CD4-positive, alpha-beta T cell treated with Interleukin-6 at 100 ng/mL for 8 hours (primary cell): Measurements from ENCODE around the gene ST3GAL4.

Experiments used
- DNase-seq: peaks from one replicate; pipeline ENCODE4 v3.0.0-alpha.2; 2020; ENCODE audit warnings: mixed read lengths, low spot score

The ST3GAL4 gene

GRCh38 chr11:126408496-126408895 lies 53.0 kb downstream of the ST3GAL4 start:
- no peak for DNase-seq

GRCh38 chr11:126408901-126409619 lies 53.6 kb downstream of the ST3GAL4 start:
- DNase-seq = no peak

DNA sequence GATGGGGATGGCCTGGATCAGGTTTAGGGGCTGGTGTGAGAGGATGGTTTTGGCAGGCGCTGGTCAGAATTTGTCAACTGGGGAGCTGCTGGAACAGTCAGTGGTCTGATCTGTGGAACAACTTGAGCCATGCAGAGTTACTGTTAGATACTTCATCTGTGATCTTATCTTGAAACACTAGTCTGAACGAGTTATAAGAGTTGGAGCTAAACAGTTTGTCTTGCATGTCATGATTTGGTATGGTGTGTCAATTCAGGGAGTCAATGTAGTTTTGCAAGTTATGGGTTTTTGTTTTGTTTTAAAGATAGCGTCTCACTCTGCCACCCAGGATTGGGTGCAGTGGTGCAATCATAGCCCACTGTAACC lies 54.1 kb downstream of the ST3GAL4 start:
- DNase-seq = no peak

DNA sequence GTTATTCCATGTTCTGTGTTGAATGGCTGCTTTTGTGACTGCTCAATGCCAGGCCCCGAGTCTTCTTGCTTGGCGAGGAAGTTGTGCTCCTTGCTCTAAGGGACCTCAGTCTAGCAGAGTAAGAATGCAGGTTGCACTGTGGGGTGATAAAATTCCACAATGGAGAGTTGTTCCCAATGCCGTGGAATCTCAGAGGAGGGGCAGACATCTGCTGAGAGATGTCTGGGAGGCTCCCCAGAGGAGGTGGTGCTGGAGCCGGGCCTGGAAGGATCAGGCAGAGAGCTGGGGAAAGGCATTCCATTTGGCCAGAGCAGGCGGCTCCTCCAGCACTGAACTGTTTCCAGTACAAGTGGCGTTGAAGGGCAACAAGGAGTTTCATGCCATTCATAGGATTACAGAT lies 55.2 kb downstream of the ST3GAL4 start:
- no peak for DNase-seq

- DNase-seq = no peak
Observed at GRCh38 chr11:126411971-126412381, 56.5 kb downstream of the ST3GAL4 start.

GRCh38 chr11:126413426-126413825 lies 57.9 kb downstream of the ST3GAL4 start:
- DNase-seq = no peak

DNA sequence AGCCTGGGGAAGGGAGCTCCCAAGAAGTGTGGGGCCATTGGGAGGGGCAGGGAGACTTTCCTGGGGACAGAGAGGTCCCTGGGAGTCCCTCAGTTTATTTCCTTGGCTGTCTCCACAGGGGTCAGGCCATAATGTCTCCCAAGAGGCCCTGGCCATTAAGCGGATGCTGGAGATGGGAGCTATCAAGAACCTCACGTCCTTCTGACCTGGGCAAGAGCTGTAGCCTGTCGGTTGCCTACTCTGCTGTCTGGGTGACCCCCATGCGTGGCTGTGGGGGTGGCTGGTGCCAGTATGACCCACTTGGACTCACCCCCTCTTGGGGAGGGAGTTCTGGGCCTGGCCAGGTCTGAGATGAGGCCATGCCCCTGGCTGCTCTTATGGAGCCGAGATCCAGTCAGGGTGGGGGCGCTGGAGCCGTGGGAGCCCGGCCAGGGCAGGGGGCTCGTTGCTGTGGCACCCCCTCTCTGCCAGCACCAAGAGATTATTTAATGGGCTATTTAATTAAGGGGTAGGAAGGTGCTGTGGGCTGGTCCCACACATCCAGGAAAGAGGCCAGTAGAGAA lies 58.4 kb downstream of the ST3GAL4 start:
- DNase-seq = no peak

- DNase-seq = no peak
Observed at GRCh38 chr11:126414615-126415014, 59.1 kb downstream of the ST3GAL4 start.

DNA sequence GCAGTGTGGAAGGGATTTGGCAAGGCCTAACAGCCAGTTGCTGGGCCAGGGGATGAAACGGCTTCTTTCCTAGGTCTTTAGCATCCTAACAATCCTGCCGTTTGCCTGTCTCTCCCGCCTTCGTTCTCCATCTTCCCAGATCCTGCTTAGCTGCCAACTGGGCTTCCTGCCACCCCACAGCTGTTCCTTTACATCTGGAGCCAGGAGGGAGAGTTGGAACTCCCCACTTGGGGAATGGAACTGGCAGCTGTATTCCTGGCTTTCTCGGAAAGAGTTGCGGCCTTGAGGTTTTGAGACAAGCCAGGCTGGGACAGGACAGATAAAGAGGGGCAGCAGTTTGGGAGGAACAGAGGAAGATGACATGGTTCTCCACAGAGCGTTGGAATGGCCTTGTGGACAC lies 59.6 kb downstream of the ST3GAL4 start:
- DNase-seq = no peak

GRCh38 chr11:126415669-126416420 lies 60.4 kb downstream of the ST3GAL4 start:
- no peak for DNase-seq

DNA sequence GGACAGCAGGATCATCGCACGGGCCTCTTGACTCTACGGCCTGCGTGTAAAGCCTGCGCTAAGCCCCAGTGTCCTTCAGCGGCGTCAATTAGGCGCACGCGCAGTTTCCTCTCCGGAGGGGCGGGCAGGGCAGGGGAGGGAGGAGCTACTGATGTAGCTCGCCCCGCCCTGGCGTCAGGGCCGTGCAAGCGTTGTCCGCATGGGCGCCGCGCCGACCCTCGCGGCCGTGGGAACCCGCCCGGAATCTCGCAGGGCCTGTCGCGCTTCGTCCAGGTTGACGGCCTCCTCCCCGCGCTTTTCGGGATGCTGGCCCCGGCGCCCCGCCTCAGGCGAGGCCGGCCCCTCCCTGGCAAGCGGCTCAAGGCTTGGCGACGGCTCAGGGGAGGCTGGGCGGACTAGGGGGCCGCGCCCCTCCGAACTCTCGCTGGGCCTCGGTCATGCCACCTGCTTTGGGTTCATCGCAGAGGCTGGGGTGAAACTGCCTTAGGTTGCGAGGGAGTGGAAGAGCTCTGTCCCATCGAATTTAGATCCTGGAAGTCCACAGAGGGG lies 61.1 kb downstream of the ST3GAL4 start:
- peak; percentile 70 for DNase-seq

- DNase-seq = no peak
Observed at GRCh38 chr11:126417091-126417862, 61.8 kb downstream of the ST3GAL4 start.

DNA sequence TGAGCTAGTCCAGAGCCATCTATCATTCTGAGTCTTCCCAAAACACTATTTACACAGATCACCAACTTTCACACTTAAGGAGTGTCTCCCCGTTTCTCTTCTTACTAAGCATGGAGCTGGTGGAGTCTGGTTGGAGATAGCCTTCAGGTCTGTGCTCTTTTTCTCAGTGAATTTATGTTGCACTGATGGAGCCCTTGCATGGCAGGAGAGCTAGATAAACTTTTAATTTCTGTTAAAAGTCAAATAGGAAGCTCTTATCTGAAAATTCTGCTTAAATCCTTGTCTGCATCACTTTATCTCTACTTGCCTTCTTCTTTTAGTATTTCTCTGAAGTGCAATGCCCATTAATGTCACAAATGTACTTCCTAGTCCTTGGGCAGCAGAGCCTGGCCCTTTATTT lies 63.4 kb downstream of the ST3GAL4 start:
- DNase-seq = no peak

- no peak for DNase-seq
Observed at GRCh38 chr11:126419801-126420697, 64.6 kb downstream of the ST3GAL4 start.

DNA sequence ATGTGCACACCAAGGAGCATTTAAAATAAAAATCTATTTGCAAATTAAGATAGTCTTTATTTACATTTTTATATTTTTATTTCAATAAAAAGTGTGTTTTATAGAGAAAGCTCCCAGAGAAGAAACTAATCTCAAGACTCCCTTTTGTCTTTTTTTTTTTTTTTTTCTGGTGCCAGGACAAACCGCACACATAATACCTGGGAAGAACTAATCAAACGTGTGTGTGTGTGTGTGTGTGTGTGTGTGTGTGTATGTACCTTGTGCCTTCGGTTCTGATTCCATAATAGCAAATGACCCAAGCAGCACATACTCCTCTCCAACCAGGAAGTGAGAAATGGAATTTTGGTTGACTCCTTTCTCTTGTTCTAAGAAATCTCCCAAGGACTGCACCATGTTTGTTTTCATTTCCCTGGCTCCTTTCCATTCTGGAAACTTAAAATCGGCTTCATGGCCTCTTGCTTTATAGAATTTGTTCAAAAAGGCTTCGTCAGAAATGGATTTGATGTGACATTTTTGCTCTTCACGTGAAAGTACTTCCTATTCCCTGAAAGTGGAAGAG lies 65.3 kb downstream of the ST3GAL4 start:
- no peak for DNase-seq

- DNase-seq = no peak
Observed at GRCh38 chr11:126421271-126421671, 65.8 kb downstream of the ST3GAL4 start.

- no peak for DNase-seq
Observed at GRCh38 chr11:126422446-126422845, 67.0 kb downstream of the ST3GAL4 start.

- DNase-seq = no peak
Observed at GRCh38 chr11:126423154-126423553, 67.7 kb downstream of the ST3GAL4 start.

DNA sequence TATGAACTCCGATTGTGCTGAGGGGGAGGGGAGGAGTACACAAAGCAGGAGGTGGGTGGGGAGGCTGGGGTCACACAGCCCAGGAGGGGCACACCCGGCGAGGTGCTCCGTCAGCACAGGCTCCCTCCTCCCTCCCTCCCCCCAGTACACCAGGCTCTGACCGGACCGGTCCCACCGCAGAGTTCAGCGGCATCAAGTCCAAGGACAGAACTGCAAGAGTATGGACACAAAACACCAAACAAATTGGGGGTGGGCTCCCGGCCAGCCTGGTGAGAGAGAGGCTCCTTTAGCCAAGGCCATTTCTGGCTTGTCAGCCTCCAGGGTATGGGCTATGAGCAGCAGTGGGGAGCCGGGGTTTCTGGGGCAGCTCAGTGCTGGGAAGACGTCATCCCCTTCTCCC lies 68.3 kb downstream of the ST3GAL4 start:
- no peak for DNase-seq

GRCh38 chr11:126424471-126425039 lies 69.1 kb downstream of the ST3GAL4 start:
- DNase-seq = no peak

- DNase-seq = no peak
Observed at GRCh38 chr11:126426106-126426505, 70.6 kb downstream of the ST3GAL4 start.
